Uterus (tissue), 2 donors: ENCODE results near the gene C1S.

Experiments used
- POLR2A ChIP-seq, 2 donors: fragments of 450-650 bp; IDR thresholded peaks; one replicate each; pipeline ENCODE4 v1.6.1; 2016; ENCODE audit warnings: antibody characterized with exemption in 2 of 2, mild to moderate bottlenecking in 1 of 2, moderate library complexity in 1 of 2
- TF ChIP-seq, protein P1 (sequence below), 4 experiments: fragments of 200-600 bp in 2 of 4; fragments of 450-650 bp in 2 of 4; sonication (generic) in 2 of 4; IDR thresholded peaks; one replicate each; pipeline ENCODE4 v1.5.1; 2016 to 2019; ENCODE audit warnings: antibody characterized with exemption in 4 of 4, mild to moderate bottlenecking in 2 of 4, moderate library complexity in 1 of 4

DNA sequence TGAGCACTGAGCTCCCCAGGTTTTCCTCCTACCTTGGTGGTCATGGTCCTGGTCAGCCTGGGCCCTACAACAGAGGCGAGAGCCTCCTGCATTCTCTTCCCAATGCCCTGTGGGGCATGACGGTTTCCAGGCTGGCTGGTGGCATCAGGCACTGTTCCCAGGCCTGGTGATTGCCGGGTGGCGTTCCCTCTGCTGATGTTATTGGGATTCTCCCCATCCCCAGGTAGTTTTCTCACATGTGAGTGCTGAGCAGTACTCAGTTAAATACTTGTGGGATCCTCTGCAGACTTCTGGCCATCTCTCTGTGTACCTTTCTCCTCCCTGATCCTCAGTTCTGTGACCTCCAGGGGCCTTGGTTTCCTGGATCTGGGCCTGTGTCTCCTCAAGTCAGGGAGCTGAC, 16.0 kb downstream of the C1S start:
- TF ChIP-seq, protein P1, sequence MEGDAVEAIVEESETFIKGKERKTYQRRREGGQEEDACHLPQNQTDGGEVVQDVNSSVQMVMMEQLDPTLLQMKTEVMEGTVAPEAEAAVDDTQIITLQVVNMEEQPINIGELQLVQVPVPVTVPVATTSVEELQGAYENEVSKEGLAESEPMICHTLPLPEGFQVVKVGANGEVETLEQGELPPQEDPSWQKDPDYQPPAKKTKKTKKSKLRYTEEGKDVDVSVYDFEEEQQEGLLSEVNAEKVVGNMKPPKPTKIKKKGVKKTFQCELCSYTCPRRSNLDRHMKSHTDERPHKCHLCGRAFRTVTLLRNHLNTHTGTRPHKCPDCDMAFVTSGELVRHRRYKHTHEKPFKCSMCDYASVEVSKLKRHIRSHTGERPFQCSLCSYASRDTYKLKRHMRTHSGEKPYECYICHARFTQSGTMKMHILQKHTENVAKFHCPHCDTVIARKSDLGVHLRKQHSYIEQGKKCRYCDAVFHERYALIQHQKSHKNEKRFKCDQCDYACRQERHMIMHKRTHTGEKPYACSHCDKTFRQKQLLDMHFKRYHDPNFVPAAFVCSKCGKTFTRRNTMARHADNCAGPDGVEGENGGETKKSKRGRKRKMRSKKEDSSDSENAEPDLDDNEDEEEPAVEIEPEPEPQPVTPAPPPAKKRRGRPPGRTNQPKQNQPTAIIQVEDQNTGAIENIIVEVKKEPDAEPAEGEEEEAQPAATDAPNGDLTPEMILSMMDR (IDR thresholded peaks at IDR 0.05), result no peak
- TF ChIP-seq POLR2A (IDR thresholded peaks at IDR 0.05), result no peak
